Smooth muscle cell (in vitro differentiated cells): ENCODE measurements around the gene STX1B. TPM values are rescaled to one million over a fixed set of nuclear protein-coding genes. Genes with fewer than 3 reads are reported as not detected.

Experiments used
- DNase-seq: peaks from one replicate; lab custom pipeline; 2025; ENCODE audit not compliant: unreplicated experiment; lab: John Stamatoyannopoulos, UW
- H2AFZ ChIP-seq: fragments of 200-600 bp; sonication (generic); 2 replicates; pipeline ENCODE4 v1.6.0; 2016; ENCODE audit warnings: antibody characterized with exemption, low read depth, mild to moderate bottlenecking
- H3F3A ChIP-seq: fragments of 200-600 bp; sonication (generic); 2 replicates; pipeline ENCODE4 v1.6.0; 2017; ENCODE audit warnings: antibody characterized with exemption, low read depth
- H3K27ac ChIP-seq: fragments of 200-600 bp; sonication (generic); 2 replicates; pipeline ENCODE4 v1.5.1; 2016; ENCODE audit warnings: low read depth, mild to moderate bottlenecking
- H3K27me3 ChIP-seq: fragments of 200-600 bp; sonication (generic); 2 replicates; pipeline ENCODE4 v1.6.1; 2016; ENCODE audit warnings: low read depth, mild to moderate bottlenecking
- H3K36me3 ChIP-seq: fragments of 200-600 bp; sonication (generic); 2 replicates; pipeline ENCODE4 v1.5.1; 2016; ENCODE audit warnings: low read depth
- H3K4me1 ChIP-seq: fragments of 200-600 bp; sonication (generic); 2 replicates; pipeline ENCODE4 v1.5.1; 2016; ENCODE audit warnings: low read depth
- H3K4me2 ChIP-seq: fragments of 200-600 bp; sonication (generic); 2 replicates; pipeline ENCODE4 v1.6.0; 2016; ENCODE audit warnings: mild to moderate bottlenecking
- H3K4me3 ChIP-seq: fragments of 200-600 bp; sonication (generic); 2 replicates; pipeline ENCODE4 v1.5.1; 2016; ENCODE audit warnings: mild to moderate bottlenecking
- H3K79me2 ChIP-seq: fragments of 200-600 bp; sonication (generic); 2 replicates; pipeline ENCODE4 v1.6.0; 2016; ENCODE audit warnings: low read depth, mild to moderate bottlenecking
- H3K9ac ChIP-seq: fragments of 200-600 bp; sonication (generic); 2 replicates; pipeline ENCODE4 v1.6.0; 2016; ENCODE audit warnings: low read depth
- H3K9me3 ChIP-seq: fragments of 200-600 bp; sonication (generic); replicated peaks from 2 replicates; pipeline ENCODE4 v1.5.1; 2016; ENCODE audit warnings: low read depth
- H4K20me1 ChIP-seq: fragments of 200-600 bp; sonication (generic); 2 replicates; pipeline ENCODE4 v1.6.0; 2016; ENCODE audit warnings: low read depth
- CTCF ChIP-seq: fragments of 200-600 bp; sonication (generic); IDR thresholded peaks from 2 replicates; pipeline ENCODE4 v1.5.1; 2017; ENCODE audit warnings: borderline replicate concordance, mild to moderate bottlenecking, antibody characterized with exemption; ENCODE audit not compliant: insufficient read depth, poor library complexity, severe bottlenecking
- WGBS: methylation state at CpG from one replicate; pipeline ENCODE4 v1.1.7; 2016; ENCODE audit warnings: low lambda C conversion rate; 5-methylcytosine and 5-hydroxymethylcytosine counted together
- polyA plus RNA-seq: library from polyadenylated mRNA; unstranded; fragments of >200 nt; fragmentation: Nextera tagmentation; extraction: Ambion mirVana; gene quantifications from 2 replicates; pipeline ENCODE4 v1.2.1, GENCODE V29; 2016
- total RNA-seq: library from RNA; depleted of rRNA; stranded (reverse); fragments of >200 nt; gene quantifications from 2 replicates; pipeline ENCODE4 v1.2.3, GENCODE V29; 2014

Gene STX1B
- total and polyA plus RNA-seq, 2 experiments from 2014 or later = 0.72 to 1.0 TPM

- no peaks in the 10 kb centered on the region for H3K9me3 ChIP-seq
- DNase-seq = no peak
- no peak for TF ChIP-seq CTCF
- 98% methylated on average over 14 of the region's 14 CpGs for WGBS
- H3K27me3 ChIP-seq = no peaks in the 10 kb centered on the region
- H3K4me1 ChIP-seq = peaks cover 5% of the 10 kb centered on the region
- H3K4me2 ChIP-seq = no peak overlapping the region
- no peaks in the 10 kb centered on the region for H3K79me2 ChIP-seq
- H4K20me1 ChIP-seq = peaks cover 3% of the 10 kb centered on the region
- H3K9ac ChIP-seq = no peak overlapping the region
- H3K27ac ChIP-seq = no peak overlapping the region
- no peaks in the 10 kb centered on the region for H3F3A ChIP-seq
- H3K36me3 ChIP-seq = no peaks in the 10 kb centered on the region
- no peak overlapping the region for H2AFZ ChIP-seq
- no peak overlapping the region for H3K4me3 ChIP-seq
These were observed 29.5 kb downstream of the STX1B start for GRCh38 chr16:30980959-30981358.

- Histone ChIP-seq H3K4me1 (peaks cover 4% of the 10 kb centered on the region), H3F3A (no peaks in the 10 kb centered on the region), H3K27ac (no peak overlapping the region), H3K9me3 (no peaks in the 10 kb centered on the region), H3K9ac (no peak overlapping the region), H3K36me3 (no peaks in the 10 kb centered on the region), H4K20me1 (peaks cover 3% of the 10 kb centered on the region), H3K4me3 (no peak overlapping the region), H3K79me2 (no peaks in the 10 kb centered on the region), H2AFZ (no peak overlapping the region), H3K27me3 (no peaks in the 10 kb centered on the region), H3K4me2 (no peak overlapping the region)
- DNase-seq = no peak
- WGBS = 98% methylated on average over 23 of the region's 29 CpGs
- no peak for TF ChIP-seq CTCF
These were observed 30.0 kb downstream of the STX1B start for GRCh38 chr16:30980434-30980833.

- no peak overlapping the region for H2AFZ ChIP-seq
- no peaks in the 10 kb centered on the region for H3K79me2 ChIP-seq
- DNase-seq = no peak
- H3K9ac ChIP-seq = no peak overlapping the region
- TF ChIP-seq CTCF = no peak
- no peak overlapping the region for H3K27ac ChIP-seq
- no peak overlapping the region for H3K4me2 ChIP-seq
- no peaks in the 10 kb centered on the region for H3K36me3 ChIP-seq
- no peaks in the 10 kb centered on the region for H3K9me3 ChIP-seq
- 100% methylated on average over 3 of the region's 15 CpGs for WGBS
- H3K27me3 ChIP-seq = no peaks in the 10 kb centered on the region
- no peaks in the 10 kb centered on the region for H3K4me1 ChIP-seq
- H4K20me1 ChIP-seq = peaks cover 3% of the 10 kb centered on the region
- no peak overlapping the region for H3K4me3 ChIP-seq
- H3F3A ChIP-seq = no peaks in the 10 kb centered on the region
These were observed 30.4 kb downstream of the STX1B start for GRCh38 chr16:30980023-30980371.

GRCh38 chr16:30979170-30980022 lies 31.0 kb downstream of the STX1B start:
- WGBS = 99% methylated on average over 24 of the region's 62 CpGs
- Histone ChIP-seq H3K9me3 (no peaks in the 10 kb centered on the region), H3K36me3 (no peaks in the 10 kb centered on the region), H3K4me2 (no peak overlapping the region), H4K20me1 (peaks cover 3% of the 10 kb centered on the region), H3K4me1 (no peaks in the 10 kb centered on the region), H3K79me2 (no peaks in the 10 kb centered on the region), H3K9ac (no peak overlapping the region), H3K4me3 (no peak overlapping the region), H3F3A (no peaks in the 10 kb centered on the region), H2AFZ (no peak overlapping the region), H3K27ac (no peak overlapping the region), H3K27me3 (no peaks in the 10 kb centered on the region)
- no peak for DNase-seq
- TF ChIP-seq CTCF = no peak
